NOMO-1 treated with DMSO at 0.1 percent for 48 hours (cell line): ENCODE results near the gene ACBD3.
A peak's percentile ranks its signal among the peaks of the same experiment; 100 is the strongest.

Source experiments
- DNase-seq: peaks from one replicate; lab custom pipeline; 2025; ENCODE audit not compliant: unreplicated experiment; lab: John Stamatoyannopoulos, UW

The ACBD3 gene

GRCh38 chr1:226116673-226117072 is 69.9 kb downstream of the ACBD3 start:
- no peak for DNase-seq

GRCh38 chr1:226112626-226113025 is 73.9 kb downstream of the ACBD3 start:
- no peak for DNase-seq

DNA sequence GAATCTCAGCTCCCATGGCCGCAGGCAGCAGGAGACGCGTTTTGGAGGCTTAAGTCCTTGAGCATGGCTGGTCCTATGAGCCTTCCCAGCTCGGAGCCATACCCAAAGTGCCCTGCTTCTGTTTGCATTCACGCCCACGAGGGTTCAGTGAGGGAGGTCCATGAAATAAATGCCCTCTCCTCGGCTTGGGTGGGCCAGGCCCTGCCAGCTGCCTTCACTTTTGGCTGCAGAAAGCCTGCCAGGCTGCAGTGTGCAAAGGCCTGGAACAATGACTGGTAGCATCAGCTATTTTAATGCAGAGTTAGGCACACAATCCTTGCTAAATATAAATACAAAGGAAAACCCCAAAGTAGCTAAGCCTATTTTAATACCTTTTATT is 74.7 kb downstream of the ACBD3 start:
- no peak for DNase-seq

DNA sequence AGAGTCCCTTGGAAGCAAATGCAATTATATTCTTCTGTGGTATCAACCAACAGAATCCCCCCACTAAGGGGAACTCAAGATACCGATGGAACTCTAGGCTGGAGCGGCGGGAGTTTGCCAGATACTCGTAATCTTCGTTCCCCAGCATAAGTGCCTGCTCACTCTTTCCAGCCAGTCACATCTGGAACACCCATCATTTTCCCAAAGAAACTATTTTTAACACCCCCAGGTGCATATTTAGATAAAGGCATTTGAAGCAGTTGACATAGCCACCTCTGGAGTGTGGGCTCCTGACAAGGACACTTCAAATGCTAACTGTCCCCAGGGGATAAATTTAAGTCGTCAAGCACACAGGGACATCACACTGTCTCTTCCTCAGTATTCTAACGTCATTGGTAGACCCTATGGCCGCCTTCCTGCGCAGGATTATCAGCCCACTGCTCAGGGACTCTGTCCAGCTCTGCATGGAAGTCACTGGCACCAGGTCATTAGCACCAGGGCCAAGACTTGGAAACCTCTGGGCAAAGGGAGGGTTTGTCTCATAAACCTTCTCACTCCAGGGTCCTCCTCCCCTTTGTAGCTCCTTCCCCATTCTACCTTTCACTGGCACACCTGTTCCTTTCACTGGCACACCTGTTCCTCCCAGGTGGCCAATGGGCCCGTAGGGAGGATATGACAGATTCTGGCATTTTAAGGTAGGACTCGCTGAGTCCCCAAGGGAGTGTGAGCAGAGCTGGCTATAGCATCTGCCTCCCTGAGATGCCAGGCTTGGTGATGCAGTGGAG is 75.3 kb downstream of the ACBD3 start:
- DNase-seq, result no peak

DNA sequence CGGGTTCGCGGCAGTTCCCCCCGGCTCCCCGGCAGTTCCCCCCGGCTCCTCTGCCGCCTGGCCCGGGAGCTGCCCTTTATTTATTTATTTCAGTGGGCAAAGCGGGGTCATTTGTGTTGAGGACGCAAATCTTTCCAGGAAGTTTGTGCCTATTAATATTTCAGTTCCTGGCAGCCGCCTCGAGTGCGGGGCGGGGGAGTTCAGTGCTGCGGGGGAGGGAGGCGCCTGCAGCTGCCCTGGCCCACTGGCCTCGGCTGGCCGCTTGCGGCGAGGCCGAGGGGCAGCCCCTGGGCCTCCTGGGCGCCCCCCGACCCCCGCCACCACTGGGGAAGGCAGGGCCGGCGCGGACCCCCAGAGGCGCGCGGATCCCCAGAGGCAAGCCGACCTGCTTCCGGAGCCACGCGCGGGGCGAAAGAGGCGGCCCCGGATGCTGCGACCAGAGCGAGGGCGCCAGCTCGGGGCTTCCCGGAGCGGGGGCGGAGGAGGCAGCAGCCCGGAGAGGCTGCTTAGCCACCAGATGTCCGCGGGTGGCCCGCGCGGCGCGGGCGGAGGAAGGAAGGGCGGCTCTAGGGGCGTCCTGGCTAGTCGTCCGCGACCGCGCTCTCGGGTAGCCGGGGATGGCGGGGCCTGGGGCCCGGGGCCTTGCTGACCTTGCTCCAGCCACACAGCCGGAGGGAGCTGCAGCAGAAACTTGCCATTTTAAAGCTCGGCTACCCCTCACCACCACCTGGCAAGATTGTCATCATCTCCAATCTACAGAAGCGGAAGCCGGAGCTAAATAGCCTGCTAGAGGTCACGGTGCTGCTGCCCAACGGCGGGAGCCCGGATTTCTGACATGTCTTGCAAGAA is 76.1 kb downstream of the ACBD3 start:
- peak; percentile 66 for DNase-seq

DNA sequence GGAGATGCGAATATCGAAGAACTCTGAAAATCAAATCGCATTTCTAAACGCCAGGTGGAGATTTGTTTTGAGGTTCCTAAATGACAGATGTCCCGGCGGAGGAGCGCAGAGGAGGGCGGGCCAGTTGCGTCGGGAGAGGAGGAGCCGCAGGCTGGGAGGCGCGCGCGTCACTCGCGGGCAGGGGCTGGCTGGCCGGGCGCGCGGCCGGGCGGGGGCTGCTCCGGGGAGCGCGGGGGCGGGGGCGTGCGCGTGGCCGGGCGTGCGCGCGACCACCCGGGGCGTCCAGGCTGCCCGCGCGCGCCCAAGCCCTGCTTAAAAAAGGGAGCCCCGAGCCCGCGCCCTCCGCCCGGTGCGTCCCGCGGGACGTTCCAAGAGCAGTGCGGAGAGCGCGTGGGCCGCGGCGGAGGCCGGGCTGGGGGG is 76.7 kb downstream of the ACBD3 start:
- DNase-seq, result peak; percentile 81

DNA sequence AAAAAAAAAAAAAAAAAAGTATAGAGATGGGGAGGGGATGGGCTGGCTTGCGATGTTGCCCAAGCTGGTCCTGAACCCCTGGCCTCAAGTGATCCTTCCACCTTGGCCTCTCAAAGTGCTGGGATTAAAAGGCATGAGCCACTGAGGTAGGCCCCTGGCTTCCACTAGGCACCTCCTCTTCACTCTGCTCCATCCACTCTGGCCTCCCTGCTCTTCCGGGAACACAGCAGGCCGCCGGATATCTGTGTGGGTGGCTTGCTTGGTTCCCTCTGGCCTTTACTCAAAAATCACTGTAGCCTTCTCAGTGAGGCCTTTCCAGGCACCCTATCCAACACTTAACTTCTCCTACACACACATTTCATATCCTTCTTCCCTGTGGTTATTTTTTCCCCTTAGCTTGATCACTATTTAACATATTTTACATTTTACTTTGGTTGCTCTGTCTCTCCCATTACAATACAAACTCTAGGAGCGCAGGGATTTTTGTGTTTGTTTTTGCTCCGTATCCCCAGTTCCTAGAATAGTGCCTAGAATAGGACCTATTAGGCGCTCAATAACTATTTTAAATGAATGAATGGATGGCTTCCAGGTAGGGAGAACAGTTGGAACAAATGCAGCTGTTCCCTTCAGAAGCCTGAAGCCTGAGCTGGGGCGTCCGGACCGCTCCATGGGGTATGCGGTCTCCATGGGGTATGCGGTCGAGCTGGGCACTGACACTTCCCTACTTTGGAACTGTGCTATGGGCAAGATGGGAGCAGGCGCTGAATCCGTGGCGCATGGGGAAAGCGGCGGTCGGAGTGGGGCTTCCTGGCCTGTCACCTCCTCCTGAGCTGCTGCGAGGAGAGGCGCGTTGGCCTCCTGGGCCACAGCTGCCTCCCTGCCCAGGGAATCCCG is 77.4 kb downstream of the ACBD3 start:
- DNase-seq, result no peak

DNA sequence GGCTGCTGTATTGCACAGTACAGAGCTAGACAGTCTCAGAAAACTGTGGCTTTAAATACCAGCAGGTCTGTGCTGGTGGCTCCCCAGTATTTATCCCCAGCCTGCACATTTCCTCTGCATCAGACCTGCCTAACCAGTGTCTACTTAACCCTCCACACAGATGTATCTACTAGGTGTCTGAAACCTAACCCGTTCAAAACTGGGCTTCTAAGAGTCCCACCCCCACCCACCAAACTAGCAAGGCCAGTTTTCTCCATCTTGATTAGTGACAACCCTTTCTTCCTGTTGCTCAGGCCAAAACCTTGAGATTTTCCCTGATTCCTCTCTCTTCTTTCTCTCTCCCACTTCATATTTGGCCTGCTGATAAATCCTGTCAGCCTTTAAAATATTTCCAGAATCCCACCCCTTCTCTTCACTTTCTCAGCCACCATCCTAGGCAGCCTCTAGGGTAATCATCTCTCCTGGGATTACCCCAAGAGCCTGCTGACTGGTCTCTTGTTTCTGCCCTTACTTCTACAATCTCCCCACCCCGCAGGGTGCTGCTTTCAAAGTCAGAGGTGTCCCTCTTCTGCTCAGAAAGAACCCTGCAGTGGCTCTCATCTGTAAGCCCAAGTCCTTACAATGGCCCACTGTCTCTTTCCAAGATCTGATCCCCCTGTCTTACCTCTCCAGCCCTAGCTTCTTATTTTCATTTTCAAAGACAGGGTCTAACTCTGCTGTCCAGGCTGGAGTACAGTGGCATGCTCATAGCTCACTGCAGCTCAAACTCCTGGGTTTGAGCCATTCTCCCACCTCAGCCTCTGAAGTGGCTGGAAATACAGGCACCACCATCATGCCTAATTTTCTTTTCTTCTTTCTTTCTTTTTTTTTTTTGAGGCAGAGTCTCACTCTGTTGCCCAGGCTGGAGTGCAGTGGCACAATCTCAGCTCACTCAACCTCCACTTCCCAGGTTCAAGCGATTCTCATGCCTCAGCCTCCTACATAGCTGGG is 78.8 kb downstream of the ACBD3 start:
- DNase-seq, result no peak

DNA sequence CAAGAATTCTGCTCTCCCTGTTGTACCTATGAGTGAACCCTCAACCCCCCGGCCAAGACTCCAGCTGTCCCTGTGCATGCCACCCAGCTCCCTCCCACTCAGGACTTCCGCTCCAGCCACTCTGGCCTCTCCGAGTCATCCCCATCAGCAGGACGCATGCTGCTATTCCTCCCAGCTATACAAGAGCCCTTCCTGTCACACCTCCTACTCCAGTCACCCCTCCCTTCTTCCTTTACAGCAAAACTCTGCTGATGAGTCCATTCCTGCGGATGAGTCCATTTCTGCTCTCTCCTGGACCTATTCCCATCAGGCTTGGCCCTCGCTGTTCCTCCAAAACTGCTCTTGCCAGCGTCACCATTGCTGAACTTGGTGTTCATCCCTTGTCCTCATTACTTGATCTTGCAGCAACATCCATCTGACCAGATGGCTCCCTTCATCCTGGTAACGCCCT is 81.8 kb downstream of the ACBD3 start:
- DNase-seq, result no peak

DNA sequence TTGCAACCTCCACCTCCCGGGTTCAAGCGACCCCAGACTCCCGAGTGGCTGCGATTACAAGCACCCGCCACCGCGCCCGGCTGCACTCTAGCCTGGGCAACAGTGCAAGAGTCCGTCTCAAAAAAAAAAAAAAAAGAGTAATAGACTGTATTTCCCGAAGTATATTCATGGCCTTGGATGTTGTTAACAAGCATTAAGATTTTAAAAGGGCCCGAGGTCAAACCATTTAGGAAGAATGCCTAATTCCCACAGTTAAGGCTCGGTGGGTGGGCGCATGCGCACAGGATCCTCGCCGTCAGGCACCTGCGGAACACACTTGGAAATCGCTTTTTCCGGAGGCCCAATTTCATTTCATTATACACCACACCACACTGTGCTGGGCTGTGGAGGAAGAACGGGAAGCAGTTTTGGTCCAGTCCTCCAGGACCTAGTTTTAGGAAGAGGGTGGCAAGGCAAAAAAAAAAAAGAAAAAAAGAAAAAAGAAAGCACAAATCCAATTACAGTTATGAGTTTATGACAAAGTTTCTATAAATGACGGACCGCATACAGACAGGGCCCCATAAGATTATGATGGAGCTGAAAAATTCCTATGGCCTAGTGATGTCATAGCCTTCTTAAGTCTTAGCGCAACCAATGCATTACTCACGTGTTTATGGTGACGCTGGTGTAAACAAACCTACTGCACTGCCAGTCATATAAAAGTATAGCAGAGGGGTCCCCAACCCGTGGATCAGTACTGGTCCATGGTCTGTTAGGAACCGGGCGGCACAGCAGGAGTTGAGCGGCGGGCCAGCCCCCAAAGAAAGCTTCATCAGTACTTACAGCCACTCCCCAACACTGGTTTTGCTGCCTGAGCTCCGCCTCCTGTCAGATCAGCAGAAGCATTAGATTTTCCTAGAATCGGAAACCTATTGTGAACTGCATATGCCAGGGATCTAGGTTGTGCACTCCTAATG is 85.8 kb downstream of the ACBD3 start:
- DNase-seq, result peak; percentile 20

GRCh38 chr1:226098870-226099835 is 87.4 kb downstream of the ACBD3 start:
- no peak for DNase-seq

DNA sequence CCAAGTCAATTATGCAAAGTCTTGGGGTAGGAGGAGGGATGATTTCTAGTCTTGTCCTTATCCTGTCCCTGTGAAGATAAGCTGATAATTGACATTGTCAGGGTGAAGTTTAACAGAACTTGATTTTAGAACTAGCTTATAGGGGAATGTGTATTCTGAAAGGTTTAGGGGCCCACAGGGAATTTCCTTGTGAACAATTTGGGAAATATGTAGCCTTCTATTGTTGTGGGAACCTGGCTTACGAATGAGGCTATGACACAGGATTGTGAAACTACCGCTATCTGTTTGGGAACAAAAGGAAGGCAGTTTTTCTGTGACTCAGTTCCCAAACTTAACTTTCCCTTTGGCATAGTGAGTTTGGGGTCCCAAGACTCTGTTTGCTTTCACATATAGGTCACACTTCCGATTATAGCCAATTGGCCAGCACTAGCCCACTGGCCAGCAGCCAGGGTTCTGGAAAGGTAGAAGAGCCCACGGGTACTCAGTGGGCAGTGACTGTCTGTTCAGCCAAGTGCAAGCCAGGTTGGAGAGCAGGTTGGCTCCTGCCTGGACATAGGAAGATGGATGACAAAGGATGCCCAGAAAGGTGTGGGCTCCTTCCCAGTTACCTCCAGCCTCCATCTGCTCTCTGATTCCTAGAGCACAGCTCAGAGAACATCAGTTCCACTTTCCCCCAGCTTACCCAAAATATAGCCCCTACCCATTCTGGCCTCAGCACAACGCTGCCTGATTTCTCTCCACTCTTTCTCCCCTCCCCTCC is 88.5 kb downstream of the ACBD3 start:
- no peak for DNase-seq

GRCh38 chr1:226095286-226095685 is 91.3 kb downstream of the ACBD3 start:
- DNase-seq, result no peak
